K562 (cell line): ENCODE data around the gene DHTKD1. TPM values are rescaled to one million over a fixed set of nuclear protein-coding genes. Genes with fewer than 3 reads are reported as not detected.

Experiments used
- ATF6 ChIP-seq: sonication (generic); formaldehyde crosslinking; IDR thresholded peaks from 2 replicates; pipeline ENCODE4 v1.4.0; 2020; ENCODE audit warnings: mild to moderate bottlenecking, missing genetic modification reagents
- HNRNPH1 ChIP-seq: fragments of 200-400 bp; formaldehyde crosslinking; optimal IDR thresholded peaks from 2 replicates; pipeline ENCODE3; 2017; ENCODE audit warnings: low read depth, mild to moderate bottlenecking, low read length, moderate library complexity
- ZBTB40 ChIP-seq, 2 experiments: fragments of 450-650 bp in 1 of 2; sonication (generic) in 1 of 2; formaldehyde crosslinking in 1 of 2; IDR thresholded peaks; 2 replicates each; pipeline versions ENCODE4 v1.7.1 to v1.9.0; 2016 to 2022; ENCODE audit warnings: inconsistent platforms in 1 of 2, mild to moderate bottlenecking in 1 of 2, missing genetic modification reagents in 1 of 2
- ZNF644 ChIP-seq: fragments of 200-800 bp; sonication (Bioruptor generic); IDR thresholded peaks from 2 replicates; pipeline ENCODE4 v1.6.1; 2016; ENCODE audit warnings: low read depth, missing genetic modification characterization, missing compliant biosample characterization
- polyA plus RNA-seq, 8 experiments: library from polyadenylated mRNA; depleted of rRNA in 4 of 8; stranded (reverse) in 5 of 8; unstranded in 3 of 8; fragments of >200 nt; fragmentation: Nextera tagmentation in 2 of 8; fragmentation: Illumina TruSeq in 1 of 8; extraction: Ambion mirVana in 2 of 8; extraction: Trizol in 1 of 8; gene quantifications; 2 replicates each; pipeline versions ENCODE4 v1.2.1 to v1.2.3, GENCODE V29; 2011 to 2014; ENCODE audit warnings: inconsistent platforms in 1 of 8, missing spikeins in 1 of 8
- total RNA-seq, 7 experiments: library from RNA; depleted of rRNA in 6 of 7; stranded (reverse); fragments of >200 nt in 6 of 7; fragmentation: Illumina TruSeq in 2 of 7; extraction: Trizol in 2 of 7; gene quantifications; 2 replicates each; pipeline versions ENCODE4 v1.2.1 to v1.2.3, GENCODE V29; 2011 to 2021; ENCODE audit warnings: low replicate concordance in 1 of 7

Gene DHTKD1
- total and polyA plus RNA-seq, 9 of the 15 experiments (the other 6 are each of a cell fraction or from before 2014, with no cell fraction given): 3.1 to 19.7 (median 6.8) TPM

GRCh38 chr10:12165036-12165435 is 96.3 kb downstream of the DHTKD1 start (continued):
- TF ChIP-seq ZBTB40 (IDR thresholded peaks at IDR 0.05) (no peak), ZBTB40 (CRISPR knock-in tag; IDR thresholded peaks at IDR 0.05) (no peak), HNRNPH1 (no peak), ATF6 (CRISPR knock-in tag) (no peak), ZNF644 (tag) (no peak)
